NCI-H1694 (cell line): Measurements from ENCODE around the gene IRAK1BP1.
A peak's percentile ranks its signal among the peaks of the same experiment; 100 is the strongest.
"Not testable (repeated sequence)": the region's sequence is repeated elsewhere in the genome, so short reads cannot be mapped to it uniquely, and the experiment has no call there.

Experiments used
- DNase-seq: peaks from one replicate; lab custom pipeline; 2025; lab: John Stamatoyannopoulos, UW

Gene IRAK1BP1

GRCh38 chr6:78867370-78868040 lies at the start of gene IRAK1BP1:
IRAK1BP1 (plus strand) TSS chr6:78867551; CDS start chr6:78867577, 26 bp downstream.
- DNase-seq, result peak; percentile 56

- no peak for DNase-seq
These were observed 43.3 kb upstream of the IRAK1BP1 start for GRCh38 chr6:78824045-78824444.

DNA sequence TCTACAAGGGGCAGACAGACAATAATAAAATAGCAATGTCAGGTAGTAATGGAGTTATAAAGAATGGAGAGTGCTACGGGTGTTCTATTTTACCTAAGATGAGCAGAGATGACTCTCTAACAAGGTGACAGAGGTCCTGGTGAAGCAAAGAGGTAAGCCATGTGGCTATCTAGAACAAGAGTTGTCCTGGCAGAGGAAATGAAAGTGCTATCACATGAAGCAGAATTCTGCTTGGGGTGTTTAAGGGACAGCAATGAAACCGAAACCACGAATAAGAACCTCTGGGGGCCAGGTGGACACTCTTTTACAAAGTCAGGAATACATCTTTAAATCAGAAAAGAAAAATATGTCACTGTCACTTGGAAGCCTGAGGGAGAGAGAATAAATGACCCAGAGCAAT lies 37.9 kb upstream of the IRAK1BP1 start:
- no peak for DNase-seq

DNA sequence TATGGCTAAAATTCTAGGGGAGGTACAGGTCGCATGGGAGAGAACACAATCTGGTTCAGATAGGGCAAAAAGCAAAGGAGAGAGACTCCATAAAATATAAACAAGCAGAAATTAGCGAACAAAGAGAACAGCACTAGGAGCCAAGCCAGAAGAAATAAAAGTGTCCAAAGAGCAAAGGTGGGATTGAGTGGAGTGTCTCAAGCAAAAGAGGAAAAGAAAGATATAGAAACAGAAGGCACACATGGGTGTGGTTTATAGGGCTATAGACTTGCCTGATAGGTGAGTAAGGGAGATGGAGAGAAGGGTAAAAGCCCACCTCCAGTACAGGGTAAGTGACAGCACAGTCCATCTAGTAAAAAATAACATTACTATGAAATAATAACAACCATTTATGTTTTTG lies 36.5 kb upstream of the IRAK1BP1 start:
- DNase-seq, result no peak

- DNase-seq, result no peak
These were observed 35.9 kb upstream of the IRAK1BP1 start for GRCh38 chr6:78831492-78831891.

- DNase-seq, result no peak
These were observed 35.1 kb upstream of the IRAK1BP1 start for GRCh38 chr6:78832091-78832808.

DNA sequence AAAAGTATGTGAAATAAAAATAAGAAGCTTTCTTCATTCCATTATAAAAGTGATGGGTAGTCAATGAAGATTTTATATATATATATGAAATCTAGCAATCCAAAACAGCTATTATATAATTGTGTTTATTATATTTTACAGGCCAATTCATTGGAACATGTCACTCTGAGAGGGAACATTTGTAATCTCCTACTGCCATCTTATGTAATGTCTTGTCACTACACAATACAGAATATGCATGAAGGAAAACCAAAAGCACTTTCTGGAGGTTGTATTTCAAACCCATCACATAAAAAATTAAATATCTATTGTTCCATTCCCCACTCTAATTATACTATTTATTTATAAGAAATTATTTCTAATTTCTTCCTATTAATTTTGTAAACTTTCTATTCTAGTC lies 31.5 kb upstream of the IRAK1BP1 start:
- DNase-seq, result no peak

GRCh38 chr6:78836598-78836997 lies 30.8 kb upstream of the IRAK1BP1 start:
- DNase-seq, result no peak

DNA sequence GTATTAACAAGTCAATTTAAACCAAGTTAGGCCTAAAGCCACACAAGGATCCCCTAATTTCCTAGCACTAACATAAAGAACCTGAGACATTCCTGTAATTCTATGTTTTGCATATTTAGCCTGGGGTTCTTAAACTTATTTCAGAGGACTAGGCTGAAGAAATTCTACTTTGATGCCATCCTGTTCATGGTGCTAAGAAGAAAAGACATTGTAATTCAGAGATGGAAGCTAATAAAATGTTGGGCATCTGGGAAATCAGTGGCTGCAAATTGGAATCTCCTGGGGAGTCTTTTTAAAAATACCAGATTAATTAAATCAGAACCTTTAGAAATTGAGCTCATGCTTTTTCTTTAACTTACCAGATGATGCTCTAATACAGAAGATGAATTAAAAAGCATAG lies 26.2 kb upstream of the IRAK1BP1 start:
- no peak for DNase-seq

DNA sequence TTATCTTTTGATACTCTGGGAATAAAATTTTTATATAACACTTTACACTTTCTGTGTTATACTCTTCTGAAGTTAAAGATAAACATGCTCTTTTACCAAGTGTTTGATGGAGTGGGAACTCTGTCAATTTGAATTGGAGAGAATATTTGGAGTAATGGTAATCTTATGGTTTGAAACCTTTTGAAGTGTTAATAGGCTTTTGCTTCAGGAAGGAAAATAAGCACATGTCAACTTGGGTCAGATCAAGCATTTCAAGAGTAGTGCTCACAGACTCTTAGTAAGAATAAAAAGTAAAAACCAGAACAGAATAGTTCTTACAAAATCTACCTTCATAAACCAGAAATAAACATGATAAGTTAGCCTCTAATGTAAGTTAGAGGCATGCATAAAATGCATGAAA lies 24.4 kb upstream of the IRAK1BP1 start:
- no peak for DNase-seq

DNA sequence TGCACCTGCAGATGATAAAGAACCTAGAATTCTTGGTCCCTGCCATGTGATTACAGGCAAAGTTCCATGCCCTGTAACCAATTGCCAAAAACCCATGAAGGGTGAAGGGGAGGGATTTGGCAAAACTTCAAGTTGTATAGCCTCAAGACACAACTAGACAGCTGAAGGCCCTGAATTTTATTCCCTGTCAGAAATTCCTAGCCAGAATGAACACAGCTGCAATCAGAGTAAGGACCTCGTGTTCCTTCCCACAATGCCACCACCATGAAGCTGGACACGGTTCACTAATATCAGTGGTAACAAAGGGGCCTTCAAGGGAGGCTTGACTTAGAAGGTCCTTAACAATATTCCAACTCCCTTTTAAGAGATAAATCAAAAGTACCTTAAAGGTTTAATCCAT lies 22.5 kb upstream of the IRAK1BP1 start:
- no peak for DNase-seq

- DNase-seq, result no peak
These were observed 21.8 kb upstream of the IRAK1BP1 start for GRCh38 chr6:78845567-78845966.

GRCh38 chr6:78850621-78851020 lies 16.7 kb upstream of the IRAK1BP1 start:
- no peak for DNase-seq

DNA sequence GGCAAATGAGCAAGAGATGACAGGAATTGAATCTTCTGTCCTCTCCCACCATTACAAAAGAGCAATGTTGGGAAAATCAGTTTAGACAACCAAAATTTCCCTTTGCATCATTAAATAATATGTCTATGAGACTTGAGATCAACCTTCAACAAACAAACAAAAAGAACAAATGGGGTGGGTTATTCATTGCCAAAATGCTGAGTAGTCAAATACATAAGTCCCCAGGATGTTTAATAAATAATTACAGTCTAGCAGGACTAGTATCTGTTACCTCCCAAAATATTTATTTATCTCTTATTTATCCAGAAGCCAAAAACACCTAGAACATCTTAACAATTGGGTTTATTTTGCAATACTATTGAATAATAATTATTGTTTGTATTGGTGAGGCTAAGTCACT lies 16.2 kb upstream of the IRAK1BP1 start:
- DNase-seq, result no peak

DNA sequence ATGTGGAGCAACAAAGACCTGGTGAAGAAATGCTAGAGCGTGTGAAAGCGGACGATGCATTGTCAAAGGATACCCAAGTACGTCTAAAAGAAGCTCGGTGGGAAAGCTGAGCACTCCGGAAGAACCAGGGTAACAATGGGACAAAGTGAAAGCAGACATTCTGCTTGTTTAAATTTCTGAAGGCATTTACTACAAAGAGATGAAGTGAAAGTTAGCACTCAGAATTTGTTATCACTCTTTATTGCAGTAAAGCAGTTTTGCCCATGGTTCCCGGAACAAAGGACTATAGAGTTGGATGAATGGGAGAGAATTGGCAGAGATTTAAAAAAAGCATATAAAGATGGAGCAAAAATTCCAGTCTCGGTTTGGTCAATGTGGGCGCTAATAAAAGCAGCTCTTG lies 12.8 kb upstream of the IRAK1BP1 start:
- DNase-seq, result no peak

DNA sequence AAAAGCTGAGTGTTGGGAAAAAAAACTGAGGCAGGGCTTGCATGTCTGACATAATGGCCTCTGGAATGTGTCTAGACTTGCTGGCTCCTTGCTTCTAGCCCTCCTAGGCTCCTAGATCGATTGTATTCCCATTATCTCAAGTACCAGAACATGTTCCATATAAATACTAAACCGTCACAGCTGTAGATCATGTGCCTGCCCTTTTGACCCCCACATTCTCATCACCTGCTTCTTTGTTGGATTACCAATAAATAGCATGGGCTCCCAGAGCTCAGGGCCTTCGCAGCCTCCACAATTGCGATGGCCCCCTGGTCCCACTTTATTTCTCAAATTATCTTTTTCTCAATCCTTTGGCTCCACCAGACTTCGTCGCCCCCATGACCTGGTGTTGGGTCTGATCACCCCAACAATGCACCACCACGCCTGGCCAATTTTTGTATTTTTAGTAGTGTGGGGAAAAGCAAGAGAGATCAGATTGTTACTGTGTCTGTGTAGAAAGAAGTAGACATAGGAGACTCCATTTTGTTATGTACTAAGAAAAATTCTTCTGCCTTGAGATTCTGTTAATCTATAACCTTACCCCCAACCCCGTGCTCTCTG lies 8.9 kb upstream of the IRAK1BP1 start:
- not testable (repeated sequence) for DNase-seq

- DNase-seq, result no peak
These were observed 5.8 kb upstream of the IRAK1BP1 start for GRCh38 chr6:78861509-78861908.

- no peak for DNase-seq
These were observed 3.8 kb upstream of the IRAK1BP1 start for GRCh38 chr6:78863576-78863975.

- DNase-seq, result no peak
These were observed 2.4 kb upstream of the IRAK1BP1 start for GRCh38 chr6:78864957-78865356.

DNA sequence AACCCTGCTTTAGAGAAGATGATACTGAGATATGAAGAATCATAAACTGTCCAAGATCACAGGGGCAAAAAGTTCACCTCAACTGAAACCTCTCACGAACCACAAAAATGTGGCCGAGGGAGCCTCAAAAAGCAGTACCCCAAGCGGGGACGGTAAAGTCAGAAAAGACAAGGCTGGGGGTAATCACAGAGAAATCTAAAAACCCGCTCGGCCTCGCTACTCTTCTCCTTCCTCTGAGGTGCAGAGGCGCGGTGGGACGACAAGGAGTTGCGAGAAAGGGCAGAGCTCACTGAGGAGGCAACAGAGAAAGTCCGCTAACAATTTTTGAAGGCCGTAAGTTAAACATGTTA lies 356 bp upstream of the IRAK1BP1 start:
- DNase-seq, result no peak

DNA sequence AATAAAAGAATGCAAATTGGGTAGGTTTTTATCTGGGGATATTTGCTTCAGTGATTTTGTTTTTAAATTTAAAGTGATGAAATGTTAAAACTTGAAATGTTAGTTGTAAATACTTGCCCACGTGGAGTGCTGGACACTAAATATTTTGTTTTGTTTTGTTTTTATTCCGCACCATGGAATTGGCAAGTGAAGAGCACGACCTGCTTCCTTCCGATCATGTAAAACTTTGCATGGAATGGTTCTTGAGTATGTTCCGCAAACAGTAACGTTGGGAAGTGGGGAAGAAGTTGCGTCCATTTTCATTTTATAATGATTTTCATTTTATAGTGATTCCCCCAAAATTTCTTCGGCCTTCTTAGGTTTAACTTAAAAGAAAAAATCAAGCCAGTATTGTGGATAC lies 765 bp downstream of the IRAK1BP1 start:
- no peak for DNase-seq

DNA sequence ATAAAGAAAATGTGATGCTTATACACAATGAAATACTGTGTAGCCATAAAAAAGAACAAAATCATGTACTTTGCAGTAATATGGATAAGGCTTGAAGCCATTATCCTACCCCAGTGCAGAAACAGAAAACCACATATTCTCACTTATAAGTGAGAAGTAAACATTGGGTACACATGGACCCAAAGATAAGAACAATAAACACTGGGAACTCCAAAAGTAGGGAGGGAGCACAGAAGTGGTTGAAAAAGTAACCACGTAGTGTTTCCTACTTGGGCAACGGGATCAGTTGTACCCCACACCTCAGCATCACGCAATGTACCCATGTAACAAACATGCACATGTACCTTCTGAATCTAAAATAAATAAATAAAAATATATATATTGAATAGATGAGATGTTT lies 8.2 kb downstream of the IRAK1BP1 start:
- DNase-seq, result no peak

DNA sequence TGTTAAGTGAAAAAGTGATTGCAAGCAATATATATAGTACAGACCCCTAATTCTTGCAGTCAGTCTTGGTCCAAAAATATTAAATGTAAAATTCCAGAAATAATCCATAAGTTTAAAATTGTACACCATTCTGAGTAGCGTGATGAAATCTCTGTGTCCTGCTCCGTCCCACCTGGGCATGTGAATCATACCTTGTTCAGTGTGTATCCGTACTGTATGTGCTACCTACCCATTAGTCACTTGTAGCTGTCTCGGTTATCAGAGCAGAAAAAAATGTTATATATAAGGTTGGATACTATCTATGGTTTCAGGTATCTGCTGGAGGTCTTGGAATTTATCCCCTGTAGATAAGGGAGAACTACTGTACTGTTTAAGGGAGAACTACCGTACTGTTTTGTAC lies 16.3 kb downstream of the IRAK1BP1 start:
- no peak for DNase-seq

GRCh38 chr6:78889901-78890300 lies 22.6 kb downstream of the IRAK1BP1 start:
- DNase-seq, result not testable (repeated sequence)
